Left ventricle myocardium superior (tissue), 1 donor: ENCODE results near the gene RFX8. TPM values are rescaled to one million over a fixed set of nuclear protein-coding genes. Genes with fewer than 3 reads are reported as not detected.
"Not testable (repeated sequence)": the region's sequence is repeated elsewhere in the genome, so short reads cannot be mapped to it uniquely, and the experiment has no call there.

Experiments
- ATAC-seq: fragments of 200-7000 bp; cut with Tn5 transposase; one replicate; pipeline ENCODE4 v1.9.1; 2020; ENCODE audit warnings: mild to moderate bottlenecking, moderate library complexity
- DNase-seq: peaks from one replicate; pipeline ENCODE4 v3.0.0-alpha.2; 2020
- intact Hi-C: fragments of 100-400 bp; cut with micrococcal nuclease; formaldehyde crosslinking; loops from one replicate; pipeline ENCODE4 v1.11.0; 2022
- long read RNA-seq: library from polyadenylated mRNA; unstranded; transcript quantifications from one replicate; pipeline ENCODE4 v2.0.0, GENCODE V29; 2021
- total RNA-seq: library from RNA; stranded (reverse); fragmentation: NEBNext Ultra II Directional; extraction: Animal tissue kit (Norgen Biotek cat#: 25700); gene quantifications from one replicate; pipeline ENCODE4 v1.2.1, GENCODE V29; 2021
- donor health status: DM: no; HTN: yes; CAD: no; lungs with severe emphysema.

RFX8 gene
- not detected for total RNA-seq
- long read RNA-seq = 0 reads

DNA sequence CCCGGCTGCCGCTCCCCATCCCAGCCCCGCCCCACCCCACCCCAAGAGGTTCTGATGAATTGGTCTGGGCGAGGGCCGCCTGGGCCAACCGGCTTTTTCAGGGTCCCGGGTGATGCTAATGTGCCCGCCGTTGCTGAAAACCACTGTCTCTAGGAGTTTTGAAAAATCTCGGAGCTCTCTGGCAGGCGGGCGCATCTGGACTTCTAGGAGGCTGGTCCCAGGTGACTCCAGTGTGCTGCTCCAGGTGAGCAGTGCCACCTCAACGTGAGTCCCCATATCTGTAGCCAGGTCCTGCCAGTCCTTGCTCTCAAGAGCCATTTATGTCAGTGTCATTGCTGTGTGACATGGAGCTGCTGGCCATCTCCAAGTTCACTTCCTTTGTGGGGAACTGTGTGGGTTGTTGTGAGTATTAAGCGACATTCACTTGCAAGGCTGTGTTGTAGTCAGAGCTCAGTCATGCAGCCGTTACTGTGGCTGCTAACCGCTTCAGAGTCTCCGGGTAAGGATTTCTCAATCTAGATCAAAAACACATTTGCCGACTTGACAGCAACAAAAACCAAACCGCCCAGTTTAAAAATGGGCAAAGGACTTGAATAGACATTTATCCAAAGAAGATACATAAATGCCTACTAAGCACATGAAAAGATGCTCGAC is at the start of gene RFX8:
RFX8 (minus strand) TSS at position 382 of the 654 bp plus-strand sequence. CDS start 8,264 bp downstream, outside the sequence.
- DNase-seq (no peak), ATAC-seq (peak; percentile 46)
- intact Hi-C loops = no loop called here

- intact Hi-C loops = loop anchor here (10.0 kb wide), 1 partner anchor 303 kb away; no protein-coding TSS in a partner anchor
- ATAC-seq (no peak), DNase-seq (no peak)
These were observed 46.6 kb upstream of the RFX8 start for GRCh38 chr2:101521487-101521886.

- ATAC-seq = no peak
- DNase-seq = no peak
- intact Hi-C loops = loop anchor here (10.0 kb wide), 1 partner anchor 305 kb away; no protein-coding TSS in a partner anchor
These were observed 45.3 kb upstream of the RFX8 start for GRCh38 chr2:101520246-101520645.

GRCh38 chr2:101518578-101519492 is 43.9 kb upstream of the RFX8 start:
- intact Hi-C loops = no loop called here
- DNase-seq (peak; percentile 59), ATAC-seq (peak; percentile 87)

GRCh38 chr2:101517758-101518271 is 42.9 kb upstream of the RFX8 start:
- ATAC-seq = no peak

DNA sequence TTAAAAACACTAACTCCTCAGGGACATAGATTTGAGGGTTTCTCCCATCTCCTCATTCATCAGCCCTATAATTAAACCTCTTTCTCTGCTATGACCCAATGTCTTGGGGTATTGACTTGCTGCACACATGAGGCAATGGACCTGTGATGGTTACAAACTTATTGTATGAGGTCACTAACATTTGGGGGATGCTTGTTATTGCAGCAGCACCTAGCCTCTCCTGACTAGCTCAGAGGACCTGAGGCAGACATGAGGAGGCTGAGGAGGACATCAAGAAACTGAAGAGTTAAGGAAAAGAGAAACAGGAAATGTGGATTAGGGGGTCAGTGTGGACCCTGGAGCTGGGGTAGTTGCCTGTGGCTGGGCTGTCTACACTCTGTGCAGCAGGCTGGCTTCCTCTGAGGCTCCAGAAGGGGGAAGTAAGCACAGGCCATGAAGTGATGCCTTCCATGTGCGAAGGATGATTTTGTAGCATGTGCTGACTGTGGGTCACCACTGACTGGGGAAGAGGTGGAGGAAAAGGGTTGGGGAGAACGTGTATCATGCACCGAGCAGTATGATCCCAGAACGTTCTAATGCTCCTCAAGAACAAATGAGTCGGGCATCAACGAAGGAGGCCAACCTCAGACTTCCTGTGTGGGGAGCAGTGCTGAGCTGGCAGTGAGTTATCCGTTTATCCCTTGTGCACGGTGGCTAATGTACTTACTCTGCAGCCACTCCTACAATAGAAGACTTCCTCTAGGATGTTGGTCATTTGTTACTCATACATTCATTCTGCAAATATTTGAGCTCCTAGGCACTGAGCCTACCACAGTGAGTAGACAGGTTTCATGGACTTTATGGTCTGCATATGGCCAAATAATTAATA is 42.1 kb upstream of the RFX8 start:
- ATAC-seq (no peak), DNase-seq (no peak)
- intact Hi-C loops = no loop called here

More at GRCh38 chr2:101517758-101518271, 42.9 kb upstream of the RFX8 start:
- no peak for DNase-seq
- intact Hi-C loops = no loop called here

GRCh38 chr2:101516349-101516748 is 41.4 kb upstream of the RFX8 start:
- intact Hi-C loops = no loop called here
- DNase-seq = no peak
- ATAC-seq = no peak

DNA sequence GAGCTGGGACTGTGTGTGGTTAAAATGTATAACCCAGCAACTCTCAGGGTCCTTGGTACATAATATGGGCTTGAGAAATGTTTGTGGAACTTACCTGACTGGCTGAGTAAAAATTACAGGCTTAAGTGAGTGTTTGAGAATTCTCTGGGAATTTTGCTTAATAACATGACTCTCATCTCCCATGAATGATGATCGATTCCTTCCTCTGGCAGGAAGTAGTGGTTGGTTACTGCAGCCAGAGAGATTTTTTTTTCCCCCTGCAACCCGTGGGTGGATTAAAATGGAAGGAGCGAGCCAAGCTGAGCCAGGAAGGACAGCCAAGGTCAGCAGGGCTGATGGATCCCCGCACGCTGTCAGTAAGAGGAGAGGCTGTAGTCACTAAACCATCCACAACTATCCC is 40.6 kb upstream of the RFX8 start:
- intact Hi-C loops = no loop called here
- DNase-seq (peak; percentile 52), ATAC-seq (peak; percentile 70)

DNA sequence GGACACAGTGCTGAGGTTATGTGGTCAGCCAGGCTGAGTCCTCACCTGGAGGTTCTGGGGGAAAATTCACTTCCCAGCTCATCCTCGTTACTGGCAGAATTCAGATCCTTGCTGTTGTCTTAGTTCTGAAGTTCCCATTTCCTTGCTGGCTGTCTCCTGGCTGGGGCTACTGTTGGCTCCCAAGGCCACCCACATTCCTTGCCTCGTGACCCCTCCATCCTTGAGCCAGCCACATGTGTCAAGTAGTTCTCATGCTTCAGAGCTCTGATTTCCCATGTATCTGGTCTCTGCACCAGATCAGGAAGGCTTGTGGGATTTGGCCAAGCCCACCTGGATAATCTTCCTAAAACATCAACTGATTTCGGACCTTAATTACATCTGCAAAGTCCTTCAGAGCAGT is 38.1 kb upstream of the RFX8 start:
- intact Hi-C loops = no loop called here
- ATAC-seq (no peak), DNase-seq (no peak)

DNA sequence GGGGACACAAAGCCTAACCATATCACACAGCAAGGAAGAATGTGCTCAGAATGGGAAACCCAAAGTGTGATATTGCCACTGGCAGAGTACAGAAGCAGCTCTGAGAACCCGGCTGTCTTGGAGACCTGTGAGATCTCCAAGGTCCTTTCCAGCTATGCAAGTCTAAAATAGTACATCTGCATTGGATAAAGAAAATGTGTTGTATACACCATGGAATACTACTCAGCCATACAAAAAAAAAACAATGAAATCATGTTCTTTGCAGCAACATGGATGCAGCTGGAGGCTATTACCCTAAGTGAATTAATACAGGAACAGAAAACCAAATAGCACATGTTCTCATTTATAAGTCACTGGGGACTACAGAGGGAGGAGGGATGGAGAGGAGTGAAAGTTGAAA is 36.5 kb upstream of the RFX8 start:
- intact Hi-C loops = no loop called here
- DNase-seq (no peak), ATAC-seq (peak; percentile 30)

DNA sequence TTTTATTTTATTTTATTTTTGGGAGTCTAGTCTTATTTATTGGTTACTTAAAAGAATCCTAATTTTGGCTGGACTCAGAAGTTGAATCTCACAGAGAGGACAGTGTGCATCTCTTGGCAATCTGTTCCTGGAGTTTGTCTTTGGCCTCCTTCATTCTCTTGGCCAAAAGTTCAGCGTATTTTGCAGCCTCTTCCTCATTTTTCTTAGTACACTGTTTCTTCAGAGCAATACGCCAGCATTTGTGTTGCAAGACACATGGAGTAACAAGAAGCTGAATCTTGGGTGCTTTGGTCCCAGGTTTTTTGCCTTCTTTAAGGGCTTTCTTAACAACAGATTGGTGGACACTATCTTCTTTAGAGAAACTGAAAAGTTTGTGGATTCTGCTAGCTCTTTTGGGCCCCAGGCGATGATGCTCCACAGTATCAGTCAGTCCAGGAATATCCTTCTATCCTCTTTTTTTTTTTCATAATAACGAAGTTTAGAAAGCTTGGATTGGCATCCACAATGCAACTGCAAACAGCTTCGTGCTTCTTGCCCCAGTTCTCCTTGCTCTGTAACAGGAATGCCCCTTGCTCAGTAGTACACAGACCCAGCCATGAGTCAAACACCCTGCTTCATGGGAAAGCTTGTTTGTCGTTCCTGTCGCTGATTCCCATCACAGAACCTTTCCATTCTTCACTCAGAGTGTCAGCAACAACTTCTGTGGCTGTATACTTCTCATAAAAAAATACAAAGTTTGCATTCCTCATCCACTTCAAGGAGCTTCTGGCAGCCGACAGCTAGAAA is 34.8 kb upstream of the RFX8 start:
- ATAC-seq (peak; percentile 64), DNase-seq (no peak)
- intact Hi-C loops = no loop called here

- ATAC-seq = peak; percentile 44
- intact Hi-C loops = no loop called here
- no peak for DNase-seq
These were observed 33.7 kb upstream of the RFX8 start for GRCh38 chr2:101508636-101509035.

GRCh38 chr2:101505276-101505675 is 30.4 kb upstream of the RFX8 start:
- intact Hi-C loops, ATAC-seq: not testable (repeated sequence)

GRCh38 chr2:101504744-101505143 is 29.8 kb upstream of the RFX8 start:
- ATAC-seq, intact Hi-C loops: not testable (repeated sequence)

More at GRCh38 chr2:101505276-101505675, 30.4 kb upstream of the RFX8 start:
- DNase-seq = not testable (repeated sequence)

GRCh38 chr2:101502095-101502494 is 27.2 kb upstream of the RFX8 start:
- ATAC-seq (peak; percentile 36), DNase-seq (no peak)
- intact Hi-C loops = no loop called here

More at GRCh38 chr2:101504744-101505143, 29.8 kb upstream of the RFX8 start:
- DNase-seq = not testable (repeated sequence)

- ATAC-seq (peak; percentile 70), DNase-seq (no peak)
- intact Hi-C loops = no loop called here
These were observed 26.5 kb upstream of the RFX8 start for GRCh38 chr2:101501443-101501842.

GRCh38 chr2:101500860-101501259 is 25.9 kb upstream of the RFX8 start:
- DNase-seq (no peak), ATAC-seq (peak; percentile 82)
- intact Hi-C loops = no loop called here

- intact Hi-C loops = no loop called here
- ATAC-seq (no peak), DNase-seq (no peak)
These were observed 25.3 kb upstream of the RFX8 start for GRCh38 chr2:101500180-101500579.
